HG03432 (cell line): ENCODE data around the gene NKAIN2.
"Not testable (repeated sequence)": the region's sequence is repeated elsewhere in the genome, so short reads cannot be mapped to it uniquely, and the experiment has no call there.

Experiments
- ATAC-seq: cut with Tn5 transposase; IDR thresholded peaks from one replicate; pipeline ENCODE4 v1.9.1; 2021; ENCODE audit warnings: mild to moderate bottlenecking, moderate library complexity; ENCODE audit not compliant: unreplicated experiment

NKAIN2 gene

GRCh38 chr6:124294574-124295200 is 491.0 kb downstream of the NKAIN2 start:
- no peak for ATAC-seq

- ATAC-seq = no peak
These were observed 493.8 kb downstream of the NKAIN2 start for GRCh38 chr6:124297507-124297906.

- ATAC-seq = no peak
These were observed 495.1 kb downstream of the NKAIN2 start for GRCh38 chr6:124298730-124299129.

- ATAC-seq = not testable (repeated sequence)
These were observed 497.2 kb downstream of the NKAIN2 start for GRCh38 chr6:124300907-124301306.

GRCh38 chr6:124303971-124304370 is 500.3 kb downstream of the NKAIN2 start:
- ATAC-seq = no peak

GRCh38 chr6:124310139-124310538 is 506.5 kb downstream of the NKAIN2 start:
- no peak for ATAC-seq

- no peak for ATAC-seq
These were observed 515.7 kb downstream of the NKAIN2 start for GRCh38 chr6:124319410-124319809.

- ATAC-seq = no peak
These were observed 520.6 kb downstream of the NKAIN2 start for GRCh38 chr6:124324237-124324636.

GRCh38 chr6:124330197-124330596 is 526.5 kb downstream of the NKAIN2 start:
- no peak for ATAC-seq

GRCh38 chr6:124334359-124334758 is 530.7 kb downstream of the NKAIN2 start:
- ATAC-seq = no peak

- ATAC-seq = no peak
These were observed 536.1 kb downstream of the NKAIN2 start for GRCh38 chr6:124339610-124340334.

GRCh38 chr6:124348339-124348738 is 544.7 kb downstream of the NKAIN2 start:
- not testable (repeated sequence) for ATAC-seq

- ATAC-seq = no peak
These were observed 551.5 kb downstream of the NKAIN2 start for GRCh38 chr6:124355146-124355545.

- no peak for ATAC-seq
These were observed 552.7 kb downstream of the NKAIN2 start for GRCh38 chr6:124356276-124356810.

- no peak for ATAC-seq
These were observed 553.1 kb downstream of the NKAIN2 start for GRCh38 chr6:124356811-124357210.

- ATAC-seq = no peak
These were observed 564.5 kb downstream of the NKAIN2 start for GRCh38 chr6:124368131-124368530.

GRCh38 chr6:124371974-124372475 is 568.4 kb downstream of the NKAIN2 start:
- no peak for ATAC-seq

GRCh38 chr6:124373386-124373785 is 569.7 kb downstream of the NKAIN2 start:
- ATAC-seq = no peak

- no peak for ATAC-seq
These were observed 585.5 kb downstream of the NKAIN2 start for GRCh38 chr6:124389127-124389526.

GRCh38 chr6:124393536-124393935 is 589.9 kb downstream of the NKAIN2 start:
- ATAC-seq = no peak

GRCh38 chr6:124396361-124396760 is 592.7 kb downstream of the NKAIN2 start:
- no peak for ATAC-seq
